NCI-H446 (cell line): Measurements from ENCODE around the gene NAA10.
A peak's percentile ranks its signal among the peaks of the same experiment; 100 is the strongest.

Experiments used
- DNase-seq, 2 experiments: peaks; one replicate each; lab custom pipeline; 2025; lab: John Stamatoyannopoulos, UW

The NAA10 gene

DNA sequence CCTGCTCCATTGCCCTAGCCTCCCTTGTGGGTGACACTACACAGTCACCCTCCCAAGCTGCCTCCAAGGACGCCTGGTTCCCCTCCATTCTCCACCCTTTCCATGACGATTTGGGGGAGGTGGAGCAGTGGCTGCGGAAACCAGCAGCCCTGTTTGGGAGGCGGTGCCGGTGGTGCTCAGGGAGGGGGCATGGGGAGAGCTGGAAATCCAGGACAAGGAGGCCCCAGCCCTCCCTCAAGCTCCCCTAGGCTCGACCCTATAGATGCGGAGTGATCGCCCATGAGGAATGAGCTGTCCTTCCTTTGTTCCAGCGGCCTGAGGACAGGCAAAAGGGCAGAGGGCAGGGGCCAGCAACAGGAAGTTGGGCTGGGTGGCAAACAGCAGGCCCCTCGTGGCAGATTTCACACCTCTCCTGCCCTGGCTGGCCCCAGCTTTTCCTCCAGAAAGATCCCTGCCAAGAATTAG is 13.2 kb upstream of the NAA10 start:
- DNase-seq: no peak

DNA sequence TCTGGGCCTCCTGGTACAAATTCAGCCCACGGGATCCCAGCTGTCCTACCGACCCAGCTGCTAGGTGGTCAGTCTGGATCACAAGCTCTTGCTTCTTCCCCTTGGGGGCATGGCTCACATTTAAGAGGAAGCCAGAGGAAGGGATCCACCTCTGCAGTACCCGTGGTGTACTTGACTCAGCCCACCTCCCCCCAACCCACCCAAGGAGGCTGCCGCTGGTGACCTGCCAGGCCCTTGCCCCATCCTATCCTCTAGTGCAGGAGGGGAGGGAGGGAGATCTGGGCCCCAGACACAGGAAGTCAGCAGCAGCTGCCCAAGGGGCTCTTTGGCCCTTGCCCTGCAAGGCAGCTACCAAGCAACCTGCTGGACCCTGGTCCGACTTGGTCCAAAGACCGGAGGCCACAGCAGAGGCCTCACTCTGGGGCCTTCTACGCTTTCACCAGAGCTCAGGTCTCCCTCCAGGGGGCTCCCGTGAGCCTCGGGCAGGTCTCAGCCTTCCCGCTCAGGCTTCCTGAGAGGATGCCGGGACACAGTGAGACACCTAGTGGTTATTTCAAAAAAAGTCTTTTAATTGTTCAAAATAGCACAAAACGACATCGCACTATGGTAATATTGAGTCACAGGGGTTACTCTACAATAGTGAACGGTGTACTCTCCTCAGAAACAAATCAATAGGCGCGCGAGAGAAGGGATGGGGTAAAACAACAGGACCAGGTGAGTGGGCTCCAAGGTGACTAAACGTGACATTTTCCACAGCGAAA is 12.4 kb upstream of the NAA10 start:
- DNase-seq: peak; percentile 16 to 74

DNA sequence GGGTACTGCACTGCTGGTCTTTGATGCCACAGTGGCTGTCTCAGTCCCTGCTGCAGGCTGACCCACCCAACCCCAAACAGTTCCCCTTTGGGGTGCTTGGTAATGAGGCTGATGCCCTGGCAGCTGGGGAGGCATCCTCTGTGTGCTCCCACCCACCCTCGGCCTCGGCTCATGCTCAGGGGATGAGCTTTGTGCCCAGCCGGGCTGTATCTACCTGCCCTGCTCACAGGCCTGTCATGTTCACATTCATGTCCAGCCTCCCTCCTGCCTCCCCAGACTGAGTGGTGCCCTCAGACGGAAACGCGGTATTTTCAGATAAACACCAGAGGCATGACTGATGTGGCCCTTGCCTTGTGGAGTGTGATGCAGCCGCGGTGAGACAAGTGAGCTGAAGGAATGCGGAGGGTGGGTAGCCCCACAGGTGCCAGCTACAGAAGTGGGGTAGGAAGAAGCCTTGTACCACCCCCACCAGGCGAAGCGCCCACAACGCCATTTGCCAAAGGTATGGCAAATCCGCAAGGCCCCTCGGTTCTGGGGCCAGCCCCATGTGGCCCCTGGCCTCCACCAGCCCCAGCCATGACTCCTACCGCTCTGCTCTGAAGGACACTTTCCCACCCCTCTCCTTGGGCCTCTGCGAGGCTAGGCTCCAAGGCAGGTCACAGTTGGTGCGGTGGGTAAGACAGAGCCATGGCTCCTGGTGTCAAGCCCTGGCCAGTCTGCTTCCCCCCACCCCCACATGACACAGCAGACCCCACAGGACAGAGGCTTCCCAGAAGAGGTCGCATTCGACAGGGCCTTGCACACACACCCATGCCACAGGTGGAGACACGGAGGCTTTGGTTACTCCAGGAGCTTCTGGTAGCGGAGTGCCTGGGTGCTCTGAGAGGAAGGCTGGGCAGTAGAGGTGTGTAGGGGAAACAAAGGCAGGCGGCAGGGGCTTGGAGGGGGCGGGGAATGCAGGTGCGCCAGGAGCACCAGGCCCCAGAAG is 11.4 kb upstream of the NAA10 start:
- DNase-seq: no peak

DNA sequence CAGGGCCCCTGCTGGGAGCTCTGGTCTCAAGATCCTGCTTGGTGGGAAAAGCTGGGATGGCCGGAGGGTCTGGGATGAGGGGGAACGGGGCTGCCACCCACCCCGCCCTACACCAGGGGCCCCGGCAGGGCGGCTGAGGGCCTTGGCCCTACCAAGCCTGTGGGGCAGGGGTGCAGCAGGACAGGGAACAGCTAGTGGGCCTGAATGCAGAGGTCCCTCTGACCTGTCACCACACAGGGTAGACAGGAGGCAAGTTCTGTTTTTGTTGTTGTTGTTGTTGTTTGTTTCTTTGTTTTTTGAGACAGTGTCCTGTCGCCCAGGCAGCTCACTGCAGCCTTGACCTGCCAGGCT is 9.9 kb upstream of the NAA10 start:
- no peak for DNase-seq

DNA sequence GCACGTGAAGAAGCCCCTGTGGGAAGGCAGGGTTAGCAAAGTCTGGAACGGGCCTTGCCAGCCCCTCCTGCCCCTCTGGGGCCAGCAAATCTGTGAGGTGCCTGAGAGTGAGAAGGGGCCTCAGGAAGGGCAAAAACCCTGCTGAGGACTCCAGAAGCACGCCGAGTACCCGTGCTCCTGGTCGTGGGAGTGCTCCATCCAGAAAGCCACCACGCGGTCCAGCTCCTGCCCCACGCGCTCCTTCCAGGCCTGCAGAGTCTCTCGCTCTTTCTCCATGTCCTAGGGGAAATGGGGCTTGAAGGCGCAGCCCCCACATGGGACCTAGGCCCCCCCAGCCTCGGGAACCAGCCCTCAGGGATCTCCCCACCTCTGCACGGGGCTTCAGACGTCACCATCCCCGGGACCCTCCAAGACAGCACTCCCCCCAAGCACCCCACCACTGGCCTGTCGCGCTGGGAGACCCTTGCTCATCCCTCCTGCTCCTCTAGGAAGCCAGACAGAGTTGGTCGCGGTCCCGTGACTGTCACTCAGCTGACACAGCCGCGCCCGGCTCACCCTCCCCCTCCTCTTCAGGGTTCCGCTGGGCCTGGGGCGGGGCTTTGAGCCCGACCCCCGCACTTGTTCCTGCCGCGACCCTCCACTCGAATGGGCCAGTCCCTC is 9.4 kb upstream of the NAA10 start, which contains the start of gene RENBP:
Gene RENBP (minus strand): TSS at position 504 of the 660 bp plus-strand sequence. CDS start 33 bp downstream, at position 471.
- no peak for DNase-seq

DNA sequence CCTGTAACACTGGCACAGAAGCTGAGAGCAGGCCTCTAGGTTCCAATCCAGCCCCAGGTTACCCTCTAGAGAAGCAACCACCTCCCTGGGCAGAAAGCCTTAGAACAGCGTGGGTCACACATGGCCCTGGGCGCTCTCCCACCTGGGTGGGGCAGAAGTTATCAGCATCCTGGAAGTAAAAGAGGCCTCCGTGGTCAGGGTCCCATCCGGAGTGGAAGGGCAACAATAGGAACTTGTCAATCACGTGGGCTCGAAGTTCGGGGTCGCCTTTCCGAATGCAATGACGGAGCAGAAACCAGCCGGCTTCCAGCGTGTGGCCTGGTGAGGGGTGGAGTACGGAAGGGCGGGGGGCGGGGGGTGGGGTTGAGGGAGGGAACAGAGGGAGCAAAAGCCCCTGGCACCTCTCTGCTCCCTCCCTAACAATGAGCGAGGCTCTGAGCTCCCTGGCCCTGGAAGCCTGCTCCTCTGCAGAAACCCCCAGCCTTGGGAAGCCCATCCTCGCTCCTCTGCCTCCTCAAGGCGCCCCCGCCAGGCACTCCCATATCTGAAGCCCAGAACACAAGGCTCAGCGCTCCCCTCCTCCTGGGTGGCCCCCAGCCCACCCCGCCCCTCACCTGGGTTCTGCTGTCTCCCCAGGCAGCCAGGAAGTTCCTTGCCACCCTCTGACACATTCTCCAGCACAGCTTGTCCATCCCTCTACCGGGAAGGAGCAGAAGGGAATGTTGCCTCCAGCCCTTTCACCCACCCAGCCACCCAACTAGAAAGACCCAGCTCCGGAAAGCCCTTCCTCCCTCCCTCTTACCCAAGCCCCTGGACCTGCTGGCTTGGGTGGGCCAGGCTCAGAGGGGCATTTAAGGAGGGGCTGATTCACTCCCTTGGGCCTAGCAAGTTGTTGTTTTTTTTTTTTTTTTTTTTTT is 6.8 kb upstream of the NAA10 start:
- DNase-seq: no peak

DNA sequence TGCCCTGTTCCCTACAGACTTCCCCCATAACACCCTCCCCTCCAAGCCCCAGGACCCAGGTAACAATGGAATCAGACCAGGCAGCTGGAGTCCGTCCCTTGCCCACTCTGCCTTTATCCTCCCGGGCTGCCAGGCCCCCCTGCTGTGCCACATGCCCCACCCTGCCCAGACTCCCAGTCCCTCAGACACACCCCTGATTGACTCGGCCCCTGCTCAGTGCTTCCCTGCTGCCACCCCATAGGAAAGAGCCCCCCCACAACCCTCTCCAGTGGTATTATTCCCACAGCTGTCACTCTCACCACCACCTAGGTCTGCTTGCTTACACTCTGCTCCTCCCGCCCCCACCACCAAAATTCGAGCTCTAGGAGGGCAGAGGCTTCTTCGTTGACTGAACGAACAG is 4.7 kb upstream of the NAA10 start:
- no peak for DNase-seq

DNA sequence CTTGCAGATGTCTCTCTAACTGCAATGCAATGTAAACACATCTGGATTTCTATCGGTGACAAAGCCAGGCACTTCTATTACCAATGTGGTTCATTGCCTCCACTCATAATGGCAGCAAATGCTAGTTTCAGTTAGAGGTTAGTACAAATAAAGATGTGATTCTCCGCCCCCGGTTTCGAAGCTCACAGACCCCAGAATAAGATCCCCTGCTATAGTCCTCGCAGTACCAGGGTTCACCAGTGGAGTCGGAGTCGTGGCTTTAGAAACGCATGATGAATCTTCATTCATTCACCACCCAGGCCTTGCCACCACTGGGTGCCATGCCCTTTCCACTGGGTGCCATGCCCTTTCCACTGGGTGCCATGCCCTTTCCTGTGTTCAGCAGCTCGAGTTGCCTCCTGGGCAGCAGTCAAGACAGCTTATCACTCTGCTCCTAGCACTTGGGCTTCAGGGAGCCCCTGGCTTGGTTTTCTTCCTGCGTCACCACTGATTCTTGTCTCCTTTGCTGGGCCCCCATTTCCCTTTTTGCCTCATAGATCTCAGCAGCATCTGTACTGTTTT is 3.5 kb upstream of the NAA10 start:
- no peak for DNase-seq

DNA sequence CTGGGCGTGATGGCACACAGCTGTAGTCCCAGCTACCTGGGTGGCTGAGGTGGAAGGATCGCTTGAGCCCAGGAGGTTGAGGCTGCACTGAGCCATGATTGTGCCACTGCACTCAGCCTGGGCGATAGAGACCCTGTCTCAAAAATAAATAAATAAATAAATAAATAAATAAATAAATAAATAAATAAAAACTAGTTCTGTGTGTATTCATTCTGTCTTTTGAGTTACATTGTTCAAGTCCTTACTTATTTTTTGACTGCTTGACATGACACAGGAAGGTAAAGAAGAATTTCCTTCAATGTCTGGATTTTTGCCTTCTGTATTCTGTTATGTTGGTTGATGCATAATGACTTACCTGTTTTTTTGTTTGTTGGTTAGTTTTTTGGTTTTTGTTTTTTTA is 2.2 kb upstream of the NAA10 start:
- no peak for DNase-seq

DNA sequence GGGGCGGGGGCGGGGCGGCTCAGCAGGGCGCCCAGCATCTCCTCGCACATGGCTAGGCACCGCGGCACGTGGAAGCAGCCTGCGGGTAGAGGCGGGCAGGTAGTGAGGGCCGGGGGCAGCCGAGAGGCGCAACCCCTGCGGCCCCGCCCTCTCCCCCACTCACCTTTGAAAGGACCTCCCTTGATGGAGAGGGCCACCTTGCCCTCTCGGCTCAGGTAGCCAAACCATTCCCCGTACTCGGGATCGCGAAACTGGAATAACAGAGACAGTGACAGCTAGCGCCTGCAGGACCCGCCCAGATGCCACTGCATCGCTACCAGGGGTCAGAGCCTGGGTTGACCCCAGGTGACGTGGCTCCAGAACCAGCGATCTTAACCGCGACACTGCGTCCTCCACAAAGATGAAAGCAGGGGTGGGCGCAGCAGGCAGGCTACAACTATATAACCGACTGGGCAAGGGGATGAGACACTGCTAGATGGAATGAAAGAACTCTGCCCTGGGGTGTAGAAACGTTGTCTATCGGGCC is 552 bp upstream of the NAA10 start:
- DNase-seq: no peak

DNA sequence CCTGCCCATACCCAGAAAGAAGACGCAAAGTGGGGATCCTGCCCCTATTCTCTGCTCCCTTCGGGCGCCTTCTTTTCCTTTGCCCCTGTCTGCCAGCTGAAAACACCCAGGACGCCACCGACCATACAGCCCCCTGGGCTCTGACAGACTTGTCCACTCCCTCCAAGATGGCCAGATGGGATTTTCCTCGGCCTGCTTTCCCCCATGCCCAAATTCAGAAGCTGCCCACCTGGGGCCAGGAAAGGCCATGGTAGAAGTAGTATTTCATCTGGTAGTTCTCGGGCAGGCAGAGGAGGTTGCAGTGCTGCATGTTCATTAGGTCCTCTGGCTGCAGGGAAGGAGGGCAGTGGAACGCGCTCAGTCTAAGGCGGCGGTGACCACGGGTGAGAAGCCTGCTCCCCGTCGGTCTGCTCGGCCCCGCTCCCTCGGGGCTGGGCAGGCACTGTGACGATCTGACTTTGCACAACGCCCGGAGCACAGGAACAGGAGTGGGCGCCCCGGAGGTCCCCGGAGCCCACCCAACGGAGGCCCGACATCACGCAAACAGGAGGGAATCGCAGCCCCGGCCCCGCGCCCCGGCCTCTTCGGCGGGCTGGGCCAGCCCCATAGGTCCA is 582 bp downstream of the NAA10 start:
- DNase-seq: no peak

DNA sequence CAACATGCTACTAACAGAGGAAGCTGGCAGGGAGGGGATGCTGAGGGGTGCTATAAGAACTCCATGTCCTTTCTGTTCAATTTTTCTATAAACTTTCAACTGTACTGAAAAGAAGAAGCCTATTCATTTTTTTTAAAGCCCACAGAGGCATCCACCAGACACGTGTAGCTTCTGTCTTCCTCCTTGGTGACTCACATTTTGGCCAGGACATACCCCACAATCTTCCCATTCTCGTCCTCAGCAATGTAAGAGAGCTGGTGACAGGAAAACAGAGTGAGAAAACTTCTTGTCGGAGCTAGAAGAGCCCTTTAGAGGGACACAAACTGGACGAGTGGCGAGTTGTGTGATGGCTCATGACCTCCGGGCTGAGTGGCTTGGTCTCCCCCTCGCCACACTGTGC is 1.1 kb downstream of the NAA10 start:
- no peak for DNase-seq

DNA sequence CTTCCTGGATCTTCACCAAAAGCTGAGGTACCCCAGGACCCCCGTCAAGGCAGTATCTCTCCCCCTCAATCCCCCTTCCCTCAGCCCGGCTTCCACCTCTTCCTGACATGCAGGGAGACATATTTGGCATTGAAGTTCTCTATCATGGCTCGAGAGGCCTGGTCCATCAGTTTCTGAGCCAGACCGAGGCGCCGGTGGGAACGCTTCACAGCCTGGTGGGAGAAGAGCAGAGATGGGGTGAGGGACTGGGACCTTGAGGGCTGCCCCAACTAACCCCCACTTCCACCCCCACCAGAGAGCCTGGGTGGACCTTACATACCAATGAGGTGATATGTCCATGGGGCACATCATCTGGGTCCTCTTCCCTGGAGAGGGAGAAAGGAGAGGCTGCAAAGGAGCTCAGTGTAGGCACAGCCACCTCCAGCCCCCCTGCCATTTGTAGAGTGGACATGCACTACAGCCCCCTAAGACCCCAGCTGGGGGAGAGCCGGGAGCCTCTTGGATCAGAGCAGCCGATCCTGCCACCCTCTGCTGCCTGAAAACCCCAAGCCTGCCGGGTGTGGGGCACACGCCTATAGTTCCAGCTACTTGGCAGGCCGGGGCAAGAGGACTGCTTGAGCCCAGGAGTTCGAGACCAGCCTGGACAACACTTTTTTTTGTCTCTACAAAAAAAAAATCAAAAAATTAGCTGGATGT is 2.5 kb downstream of the NAA10 start:
- DNase-seq: no peak

DNA sequence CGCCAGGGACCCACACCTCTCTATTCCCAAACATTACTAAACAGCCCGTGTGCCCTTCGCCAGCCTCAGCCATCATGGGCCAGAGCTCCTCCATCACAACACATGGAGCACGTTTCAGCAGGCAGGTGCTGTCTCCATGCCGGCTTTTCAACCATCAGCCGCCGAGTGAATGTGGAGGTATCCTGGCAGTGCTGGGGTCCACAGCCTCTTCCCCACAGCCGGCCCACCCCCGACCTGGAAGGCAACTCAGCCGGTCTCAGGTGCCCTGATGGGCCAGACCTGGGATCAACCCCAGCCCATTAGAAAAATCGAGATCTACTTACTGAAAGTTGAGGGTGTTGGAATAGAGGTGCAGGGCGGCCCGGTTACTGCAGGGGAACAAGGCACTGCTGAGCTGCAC is 3.1 kb downstream of the NAA10 start:
- DNase-seq: no peak

DNA sequence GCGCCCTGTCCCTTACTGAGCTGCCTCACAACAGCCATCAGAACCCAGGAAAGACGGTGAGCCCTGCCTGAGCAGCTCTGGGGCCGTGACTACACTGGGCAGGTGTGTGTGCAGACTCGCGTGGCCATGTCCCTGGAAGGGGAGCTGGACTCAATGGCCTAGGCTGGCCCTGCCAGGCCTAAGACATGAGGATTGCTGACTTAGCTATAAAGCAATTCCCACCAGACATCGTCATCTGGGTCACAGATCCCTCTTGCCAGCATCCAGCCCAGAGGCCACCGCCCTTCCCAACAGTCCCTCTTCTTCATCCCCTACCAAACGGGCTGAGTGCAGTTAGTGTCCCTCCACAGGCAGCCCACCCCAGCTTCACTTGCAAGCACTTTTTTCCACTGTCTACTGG is 3.7 kb downstream of the NAA10 start:
- no peak for DNase-seq

DNA sequence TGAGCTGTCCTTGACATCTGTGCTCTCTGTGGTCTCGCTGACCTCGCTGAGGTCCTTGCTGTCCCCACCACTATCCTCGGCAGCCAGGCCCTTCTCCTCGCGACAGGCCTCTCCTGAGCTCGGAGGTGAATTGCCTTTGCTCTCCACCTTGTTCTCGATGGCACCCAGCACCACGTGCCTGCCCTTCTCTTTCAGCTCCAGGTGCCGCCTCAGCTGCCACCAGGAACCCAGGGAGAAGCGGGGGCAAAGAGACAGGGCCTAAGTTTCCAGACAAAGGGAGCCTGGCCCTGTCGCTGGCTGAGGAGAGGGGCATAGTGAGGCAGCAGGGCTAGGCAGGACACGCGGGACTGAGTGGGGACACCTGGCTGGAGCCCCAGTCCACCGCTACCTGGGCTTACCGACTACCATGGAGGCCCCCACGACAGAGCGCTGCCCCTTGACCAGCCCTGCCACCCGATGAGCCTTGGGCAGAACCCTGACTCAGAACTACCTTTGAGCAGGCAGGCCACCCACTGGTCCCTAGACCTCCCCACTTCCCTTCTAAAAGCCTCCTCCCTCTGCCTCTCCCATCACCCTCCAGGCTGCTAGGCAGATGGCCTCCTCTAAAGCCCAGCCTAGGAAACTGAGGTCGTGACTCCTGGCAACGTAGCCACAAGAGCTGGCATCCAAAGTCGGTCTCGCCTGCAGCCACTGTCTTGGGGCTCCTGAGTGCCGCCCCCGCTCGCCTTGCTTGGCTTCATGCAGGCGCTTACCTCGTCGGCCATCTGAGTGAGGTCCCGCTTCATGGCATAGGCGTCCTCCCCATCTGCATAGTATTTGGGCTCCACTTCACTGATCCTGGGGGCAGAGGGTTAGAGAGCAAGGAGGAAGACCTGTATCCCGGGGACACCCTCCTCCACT is 4.6 kb downstream of the NAA10 start:
- no peak for DNase-seq

DNA sequence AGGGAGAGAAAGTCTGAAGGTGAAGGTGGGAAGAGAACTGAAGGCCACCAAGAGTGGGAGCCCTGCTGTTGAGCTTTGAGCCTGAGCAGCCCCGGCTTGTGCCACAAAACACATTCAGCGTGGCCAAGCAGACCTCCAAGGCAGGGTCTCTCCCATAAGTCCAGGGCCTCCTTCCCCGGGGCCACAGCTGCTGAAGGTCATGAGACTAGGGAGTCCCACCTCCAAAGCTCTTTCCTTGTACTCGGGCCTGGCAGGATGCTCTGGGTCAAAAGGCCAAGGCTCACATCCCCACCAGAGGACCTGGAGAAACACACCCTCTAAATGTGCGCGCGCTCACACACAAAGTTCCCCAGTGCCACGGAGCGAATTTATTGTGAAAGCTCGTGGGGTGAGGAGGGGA is 5.3 kb downstream of the NAA10 start:
- DNase-seq: no peak

DNA sequence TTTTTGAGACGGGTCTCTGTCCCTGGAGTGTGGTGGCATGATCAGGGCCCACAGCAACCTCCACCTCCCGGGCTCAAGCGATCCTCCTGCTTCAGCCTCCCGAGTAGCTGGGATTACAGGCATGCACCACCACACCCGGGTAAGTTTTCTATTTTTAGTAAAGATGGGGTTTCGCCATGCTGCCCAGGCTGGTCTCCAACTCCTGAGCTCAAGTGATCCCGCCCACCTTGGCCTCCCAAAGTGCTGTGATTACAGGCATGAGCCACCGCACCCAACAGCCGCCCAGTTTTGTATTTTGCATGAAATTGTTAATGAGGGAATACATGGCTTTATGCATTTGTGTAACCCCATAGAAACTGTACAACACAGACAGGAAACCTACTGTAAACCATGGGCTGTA is 6.0 kb downstream of the NAA10 start:
- DNase-seq: no peak
